Glomerular endothelial cell (primary cell): ENCODE measurements around the gene JSRP1. TPM values are rescaled to one million over a fixed set of nuclear protein-coding genes. Genes with fewer than 3 reads are reported as not detected.
A peak's percentile ranks its signal among the peaks of the same experiment; 100 is the strongest.

Source experiments
- DNase-seq: peaks from one replicate; pipeline ENCODE4 v3.0.0-alpha.2; 2011; ENCODE audit warnings: low read depth, low spot score; ENCODE audit errors: extremely low read depth
- total RNA-seq: library from RNA; depleted of rRNA; stranded (reverse); fragments of >200 nt; gene quantifications from 2 replicates; pipeline ENCODE4 v1.2.3, GENCODE V29; 2015

JSRP1 gene
- total RNA-seq, 1 donor from 2014 or later: 0.23 TPM

- no peak for DNase-seq
These were observed 8.7 kb downstream of the JSRP1 start for GRCh38 chr19:2247433-2248101.

GRCh38 chr19:2246801-2247361 is 9.3 kb downstream of the JSRP1 start:
- no peak for DNase-seq

DNA sequence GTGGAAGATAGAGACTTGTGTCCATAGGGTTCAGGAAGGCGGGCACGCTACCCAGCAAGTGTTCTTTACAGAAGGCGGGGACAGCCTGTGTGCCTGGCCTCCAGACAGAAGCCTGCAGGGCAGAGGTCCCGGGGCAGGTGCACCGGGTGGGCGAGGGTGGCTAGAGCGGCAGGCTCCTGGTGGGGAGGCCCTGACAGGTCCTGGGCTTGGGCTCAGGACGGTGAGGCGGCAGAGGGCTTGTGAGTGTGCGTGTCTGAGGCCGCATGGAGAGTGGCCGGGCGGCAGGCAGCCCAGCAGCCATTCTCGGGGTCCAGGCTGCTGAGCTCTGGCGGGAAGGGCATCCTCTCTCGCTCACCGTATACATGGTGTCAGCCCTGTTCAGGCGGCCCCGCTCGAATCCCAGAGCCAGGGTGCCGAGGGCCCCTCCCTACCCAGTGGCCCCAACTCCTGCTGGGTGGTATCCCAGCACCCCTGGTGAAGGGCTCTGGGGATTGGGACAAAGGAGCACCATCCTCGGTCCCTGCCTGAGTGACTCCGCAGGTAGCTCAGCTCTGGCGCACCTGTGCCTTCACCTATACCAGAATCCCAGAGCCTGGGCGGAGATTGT is 10.1 kb downstream of the JSRP1 start:
- no peak for DNase-seq

GRCh38 chr19:2245273-2245672 is 10.9 kb downstream of the JSRP1 start:
- no peak for DNase-seq

DNA sequence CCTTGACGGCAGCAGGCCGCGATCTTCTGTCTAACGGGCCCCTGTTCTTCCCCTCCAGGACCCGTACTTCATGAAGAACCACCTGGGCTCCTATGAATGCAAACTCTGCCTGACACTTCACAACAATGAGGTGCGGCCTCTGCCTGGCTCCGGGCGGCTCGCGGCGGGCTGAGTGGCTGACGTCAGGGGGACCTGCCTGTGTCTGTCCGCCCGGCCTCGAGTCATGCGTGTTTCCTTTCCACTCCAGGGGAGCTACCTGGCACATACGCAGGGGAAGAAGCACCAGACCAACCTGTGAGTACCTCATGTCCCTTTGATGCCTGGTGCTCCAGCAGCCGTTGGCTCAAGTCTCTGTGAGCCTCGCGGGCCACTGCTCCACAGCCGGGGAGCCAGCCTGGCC is 11.7 kb downstream of the JSRP1 start:
- no peak for DNase-seq

- no peak for DNase-seq
These were observed 12.1 kb downstream of the JSRP1 start for GRCh38 chr19:2244125-2244411.

- DNase-seq: no peak
These were observed 12.7 kb downstream of the JSRP1 start for GRCh38 chr19:2243274-2244124.

- no peak for DNase-seq
These were observed 13.4 kb downstream of the JSRP1 start for GRCh38 chr19:2242816-2243215.

DNA sequence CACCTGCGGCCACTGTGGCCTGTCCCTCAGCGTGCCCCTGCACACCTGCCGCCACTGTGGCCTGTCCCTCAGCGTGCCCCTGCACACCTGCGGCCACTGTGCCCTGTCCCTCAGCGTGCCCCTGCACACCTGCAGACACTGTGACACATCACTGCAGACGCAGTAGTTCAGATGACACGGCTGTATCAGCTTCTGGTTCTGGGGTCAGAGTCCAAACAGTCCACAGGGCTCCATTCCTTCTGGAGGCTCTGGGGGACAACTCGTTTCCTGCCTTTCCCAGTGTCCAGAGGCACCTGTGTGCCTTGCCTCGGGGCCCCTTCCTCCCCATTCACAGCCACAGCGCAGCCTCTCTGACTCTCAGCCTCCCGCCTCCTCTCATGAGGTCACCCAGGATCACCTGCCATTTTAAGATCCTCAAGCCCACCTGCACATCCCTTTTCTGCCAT is 14.1 kb downstream of the JSRP1 start:
- no peak for DNase-seq

- DNase-seq: no peak
These were observed 15.1 kb downstream of the JSRP1 start for GRCh38 chr19:2240881-2241760.

GRCh38 chr19:2239771-2240770 is 16.1 kb downstream of the JSRP1 start:
- DNase-seq: peak; percentile 56

DNA sequence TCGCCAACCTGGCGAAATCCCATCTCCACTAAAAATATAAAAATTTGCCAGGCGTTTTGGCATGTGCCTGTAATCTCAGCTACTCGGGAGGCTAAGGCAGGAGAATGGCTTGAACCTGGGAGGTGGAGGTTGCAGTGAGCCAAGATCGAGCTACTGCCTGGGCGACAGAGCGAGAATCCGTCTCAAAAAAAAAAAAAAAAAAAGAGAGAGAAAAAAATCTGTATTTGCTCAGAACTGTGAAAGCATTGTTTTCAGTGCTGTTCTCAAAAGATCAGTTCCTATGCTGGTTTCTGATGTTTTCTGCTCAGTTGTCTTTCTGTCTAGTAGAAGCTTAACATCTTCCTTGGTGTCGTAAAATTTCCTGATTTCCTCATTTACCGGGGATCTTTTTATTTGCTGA is 17.0 kb downstream of the JSRP1 start:
- no peak for DNase-seq

DNA sequence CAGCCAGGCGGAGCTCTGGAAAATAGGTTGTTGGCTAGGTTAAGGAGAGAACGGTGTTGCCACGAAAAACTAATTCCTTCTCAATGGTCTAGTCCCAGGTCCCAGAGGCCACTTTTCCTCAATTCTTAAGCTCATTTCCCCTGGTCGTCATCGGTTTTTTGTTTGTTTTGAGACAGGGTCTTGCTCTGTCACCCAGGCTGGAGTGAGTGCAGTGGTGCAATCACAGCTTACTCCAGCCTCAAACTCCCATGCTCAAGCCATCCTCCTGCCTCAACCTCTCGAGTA is 18.4 kb downstream of the JSRP1 start:
- DNase-seq: no peak

DNA sequence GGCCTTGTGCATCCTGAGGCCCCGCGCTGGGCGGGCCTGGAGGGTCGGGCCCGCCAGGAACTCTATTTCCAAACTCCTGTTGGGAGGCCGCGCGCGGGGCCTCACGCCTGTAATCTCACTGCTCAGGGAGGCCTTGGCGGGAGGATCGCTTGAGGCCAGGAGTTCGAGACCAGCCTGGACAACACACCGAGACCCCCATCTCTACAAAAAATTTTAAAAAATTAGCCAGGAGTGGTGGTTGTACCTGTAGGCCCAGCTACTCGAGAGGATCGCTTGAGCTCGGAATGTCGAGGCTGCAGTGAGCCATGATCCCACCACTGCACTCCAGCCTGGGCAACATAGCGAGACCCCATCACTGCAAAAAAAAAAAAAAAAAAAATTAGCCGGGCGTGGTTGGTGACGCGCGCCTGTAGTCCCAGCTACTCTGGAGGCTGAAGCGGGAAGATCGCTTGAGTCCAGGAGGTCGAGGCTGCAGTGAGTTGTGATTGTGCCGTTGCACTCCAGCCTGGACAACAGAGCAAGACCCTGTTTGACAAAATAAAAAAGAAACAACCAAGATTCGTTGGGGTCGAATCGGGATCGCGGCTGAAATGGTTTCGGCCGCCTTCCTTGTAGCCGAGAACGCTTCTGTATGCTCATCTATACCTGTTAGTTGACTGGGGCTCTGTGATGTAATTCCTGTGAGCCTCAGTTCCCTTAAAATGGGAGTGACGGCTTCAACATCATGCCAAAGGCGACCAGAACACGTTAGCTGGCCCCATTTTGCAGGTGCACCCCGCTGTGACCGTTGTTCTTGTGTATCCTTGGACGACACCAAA is 19.0 kb downstream of the JSRP1 start:
- no peak for DNase-seq

DNA sequence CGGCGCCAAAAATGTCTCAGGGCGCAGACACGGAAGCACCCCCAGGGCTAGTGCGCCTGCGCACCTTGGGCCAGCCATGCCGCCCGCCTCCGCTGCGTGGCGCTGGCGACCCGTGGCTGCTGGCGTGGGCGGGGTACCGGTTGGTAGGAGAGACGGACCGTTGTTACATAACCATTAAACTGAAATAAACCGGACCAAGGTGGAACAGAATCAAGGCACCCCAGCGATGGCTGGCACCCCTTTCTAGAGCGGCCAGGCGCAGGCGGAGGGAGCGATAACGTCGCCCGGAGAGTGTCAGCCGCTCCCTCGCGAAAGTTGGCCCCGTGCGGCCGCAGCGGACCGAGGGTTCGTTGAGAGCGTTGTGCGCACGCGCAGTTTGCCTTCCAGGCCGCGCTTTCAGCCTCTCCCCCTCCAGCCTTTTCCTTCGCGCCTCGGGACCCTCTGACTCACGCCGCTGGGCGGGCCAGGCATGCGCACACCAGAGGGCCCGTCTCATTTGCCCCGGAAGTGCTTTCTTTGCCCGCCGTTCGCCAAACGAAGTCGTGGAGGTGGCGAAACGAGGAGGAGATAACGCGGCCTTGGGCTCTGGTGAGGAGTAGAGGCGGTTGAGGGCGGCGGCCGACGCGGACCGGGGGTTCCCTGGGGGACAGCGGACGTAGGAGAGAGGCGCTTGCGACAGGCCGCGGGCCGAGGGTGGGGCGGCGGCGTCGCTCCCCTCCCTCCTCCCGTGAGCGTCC is 19.7 kb downstream of the JSRP1 start, which contains the start of the genes PLEKHJ1 and SF3A2:
Gene PLEKHJ1 (minus strand): TSS at position 16 of the 737 bp plus-strand sequence. CDS start 81 bp downstream, outside the sequence.
Gene SF3A2 (plus strand): TSS at position 511 of the 737 bp plus-strand sequence. CDS start 6,595 bp downstream, outside the sequence.
- peak; percentile 86 for DNase-seq

- DNase-seq: no peak
These were observed 20.2 kb downstream of the JSRP1 start for GRCh38 chr19:2236064-2236313.

GRCh38 chr19:2235381-2236063 is 20.7 kb downstream of the JSRP1 start:
- no peak for DNase-seq

DNA sequence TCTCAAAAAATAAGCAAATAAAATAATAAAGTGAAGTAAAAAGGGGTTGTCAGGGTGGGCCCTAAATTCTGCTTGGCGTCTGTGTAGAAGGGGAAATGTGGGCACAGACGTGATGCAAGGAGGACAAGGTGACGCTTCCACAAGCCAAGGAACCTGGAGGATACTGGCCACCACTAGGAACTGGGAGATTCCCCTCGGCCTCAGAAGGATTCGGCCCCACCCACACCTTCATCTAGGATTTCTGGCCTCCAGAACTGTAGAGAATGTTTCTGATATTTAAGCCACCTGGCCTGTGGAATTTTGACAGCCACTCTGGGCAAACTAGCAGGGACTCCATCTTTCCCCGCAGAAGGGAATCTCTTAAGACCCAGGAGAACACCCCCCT is 21.2 kb downstream of the JSRP1 start:
- no peak for DNase-seq
